HG03460 (cell line): ENCODE data around the gene TEX44.
"Not testable (repeated sequence)": the region's sequence is repeated elsewhere in the genome, so short reads cannot be mapped to it uniquely, and the experiment has no call there.

Source experiments
- ATAC-seq: cut with Tn5 transposase; IDR thresholded peaks from one replicate; pipeline ENCODE4 v1.9.1; 2021; ENCODE audit not compliant: unreplicated experiment

TEX44 gene

GRCh38 chr2:231570915-231571314 lies 21.7 kb upstream of the TEX44 start:
- not testable (repeated sequence) for ATAC-seq

DNA sequence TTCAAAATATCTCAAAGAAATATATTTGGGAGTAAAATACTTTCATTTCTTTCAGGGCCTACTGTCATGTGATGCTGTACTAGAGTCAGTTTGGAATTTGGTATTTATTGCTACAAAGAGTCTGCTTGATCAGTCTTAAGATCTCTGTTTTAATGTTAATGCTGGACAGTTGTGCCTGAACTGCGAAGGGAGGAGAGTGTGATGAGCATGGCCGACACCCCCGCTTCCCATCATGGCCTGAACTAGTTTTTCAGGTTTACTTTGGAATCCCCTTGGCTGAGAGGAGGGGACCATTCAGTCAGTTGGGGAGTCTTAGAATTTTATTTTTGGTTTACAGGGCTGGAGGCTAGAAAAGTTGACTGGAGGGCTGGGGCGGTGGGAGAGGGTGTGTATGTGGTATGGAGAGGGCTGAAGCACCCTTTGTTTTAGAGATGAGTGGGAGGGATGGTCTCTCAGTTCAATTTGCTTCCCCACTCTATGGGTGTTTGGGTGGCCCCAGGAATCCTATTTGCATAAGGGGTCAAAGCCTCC lies 20.9 kb upstream of the TEX44 start:
- ATAC-seq = no peak

DNA sequence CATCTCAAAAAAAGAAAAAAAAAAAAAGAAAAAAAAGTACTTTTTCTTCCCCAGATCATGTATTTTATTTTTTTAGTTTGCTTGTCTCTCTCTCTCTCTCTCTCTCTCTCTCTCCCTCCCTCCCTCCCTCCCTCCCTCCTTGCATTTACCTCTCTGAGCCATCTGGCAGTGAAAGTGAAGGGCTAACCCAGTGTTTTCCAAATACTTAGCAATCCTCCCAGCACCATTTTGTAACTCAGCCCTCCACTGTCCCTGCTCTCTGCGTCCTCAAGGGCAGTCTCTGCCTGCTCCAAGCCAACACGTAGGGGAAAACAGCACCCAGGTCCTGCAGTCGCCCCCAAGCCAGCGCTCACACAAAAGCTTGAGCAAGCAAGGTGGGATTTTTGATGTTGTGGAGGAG lies 19.6 kb upstream of the TEX44 start:
- ATAC-seq = no peak

- ATAC-seq = no peak
These were observed 18.8 kb upstream of the TEX44 start for GRCh38 chr2:231573698-231574421.

- ATAC-seq = no peak
These were observed 16.9 kb upstream of the TEX44 start for GRCh38 chr2:231575612-231576256.

GRCh38 chr2:231576465-231576864 lies 16.2 kb upstream of the TEX44 start:
- no peak for ATAC-seq

DNA sequence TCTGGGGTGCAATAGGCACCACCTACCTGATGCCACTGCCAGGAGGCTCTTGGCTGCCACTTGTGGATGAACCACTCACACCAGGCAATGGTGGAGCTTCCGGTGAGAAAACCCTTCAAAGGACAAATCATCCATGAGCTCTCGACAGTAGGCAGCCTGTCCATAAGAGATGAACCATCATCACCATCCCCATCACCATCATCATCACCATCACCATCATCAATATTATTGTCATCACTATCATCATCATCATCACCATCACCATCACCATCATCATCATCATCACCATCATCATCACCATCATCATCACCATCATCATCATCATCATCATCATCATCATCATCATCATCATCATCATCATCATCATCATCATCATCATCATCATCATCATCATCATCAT lies 14.0 kb upstream of the TEX44 start:
- not testable (repeated sequence) for ATAC-seq

GRCh38 chr2:231579560-231579959 lies 13.1 kb upstream of the TEX44 start:
- no peak for ATAC-seq

DNA sequence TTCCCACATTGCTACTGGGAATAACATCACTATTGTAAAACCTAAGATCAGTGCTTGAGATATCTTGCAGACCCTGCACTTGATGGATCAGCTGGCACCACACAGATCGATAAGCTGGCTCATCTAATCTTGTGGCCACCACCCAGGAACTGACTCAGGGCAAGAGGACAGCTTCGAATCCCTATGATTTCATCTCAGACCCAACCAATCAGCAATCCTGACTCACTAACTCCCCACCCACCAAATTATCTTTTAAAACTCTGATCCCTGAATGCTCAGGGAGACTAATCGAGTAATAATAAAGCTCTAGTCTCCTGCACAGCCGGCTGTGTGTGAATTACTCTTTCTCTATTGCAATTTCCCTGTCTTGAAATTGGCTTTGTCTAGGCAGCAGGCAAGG lies 11.3 kb upstream of the TEX44 start:
- no peak for ATAC-seq

- no peak for ATAC-seq
These were observed 8.7 kb upstream of the TEX44 start for GRCh38 chr2:231583982-231584381.

DNA sequence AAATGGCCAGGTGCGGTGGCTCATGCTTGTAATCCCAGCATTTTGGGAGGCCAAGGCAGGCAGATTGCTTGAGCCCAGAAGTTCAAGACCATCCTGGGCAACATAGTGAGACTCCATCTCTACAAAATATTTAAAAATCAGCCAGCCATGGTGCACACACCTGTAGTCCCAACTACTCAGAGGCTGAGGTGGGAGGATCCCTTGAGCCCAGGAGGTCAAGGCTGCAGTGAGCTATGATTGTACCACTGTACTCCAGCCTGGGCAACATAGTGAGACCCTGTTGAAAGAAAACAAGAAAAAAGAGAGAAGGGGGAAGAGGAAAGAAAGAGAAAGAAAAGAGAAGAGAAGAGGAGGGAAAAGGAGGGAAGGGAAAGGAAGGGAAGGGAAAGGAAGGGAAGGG lies 4.9 kb upstream of the TEX44 start:
- ATAC-seq = not testable (repeated sequence)

DNA sequence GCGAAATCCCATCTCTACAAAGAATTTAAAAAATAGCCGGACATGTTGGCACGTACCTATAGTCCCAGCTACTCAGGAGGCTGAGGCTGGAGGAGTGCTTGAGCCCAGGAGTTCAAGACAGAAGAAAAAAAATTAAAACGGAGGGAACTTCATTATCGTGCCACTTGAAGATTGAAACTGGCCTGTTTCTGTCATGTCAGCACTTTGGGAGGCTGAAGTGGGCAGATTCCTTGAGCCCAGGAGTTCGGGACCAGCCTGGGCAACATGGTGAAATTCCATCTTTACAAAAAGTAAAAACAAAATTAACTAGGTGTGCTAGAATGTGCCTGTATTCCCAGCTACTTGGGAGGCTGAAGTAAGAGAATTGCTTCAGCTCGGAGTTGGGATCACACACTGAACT lies 3.0 kb upstream of the TEX44 start:
- no peak for ATAC-seq

GRCh38 chr2:231590614-231591013 lies 2.0 kb upstream of the TEX44 start:
- ATAC-seq = no peak

DNA sequence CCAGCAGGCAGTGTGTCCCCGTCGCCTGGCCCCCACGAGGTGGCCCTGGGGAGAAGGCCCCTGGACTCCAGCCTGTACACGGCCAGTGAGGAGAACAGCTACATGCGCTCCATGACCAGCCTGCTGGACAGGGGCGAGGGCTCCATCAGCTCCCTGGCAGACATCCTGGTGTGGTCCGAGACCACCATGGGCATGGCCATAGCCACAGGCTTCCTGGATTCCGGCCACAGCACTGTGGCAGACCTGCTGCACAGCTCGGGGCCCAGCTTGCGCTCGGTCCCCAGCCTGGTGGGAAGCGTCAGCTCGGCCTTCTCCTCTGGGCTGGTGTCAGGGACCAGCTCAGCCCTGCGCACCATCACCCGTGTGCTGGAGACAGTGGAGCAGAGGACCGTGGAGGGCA lies 1.0 kb downstream of the TEX44 start:
- ATAC-seq = no peak

- ATAC-seq = peak; percentile 55
These were observed 4.4 kb downstream of the TEX44 start for GRCh38 chr2:231597014-231597611.

GRCh38 chr2:231597627-231598026 lies 5.0 kb downstream of the TEX44 start:
- ATAC-seq = no peak

- no peak for ATAC-seq
These were observed 8.1 kb downstream of the TEX44 start for GRCh38 chr2:231600619-231601355.

- ATAC-seq = peak; percentile 29
These were observed 8.9 kb downstream of the TEX44 start for GRCh38 chr2:231601356-231602229.

GRCh38 chr2:231602859-231603467 lies 10.3 kb downstream of the TEX44 start:
- no peak for ATAC-seq

DNA sequence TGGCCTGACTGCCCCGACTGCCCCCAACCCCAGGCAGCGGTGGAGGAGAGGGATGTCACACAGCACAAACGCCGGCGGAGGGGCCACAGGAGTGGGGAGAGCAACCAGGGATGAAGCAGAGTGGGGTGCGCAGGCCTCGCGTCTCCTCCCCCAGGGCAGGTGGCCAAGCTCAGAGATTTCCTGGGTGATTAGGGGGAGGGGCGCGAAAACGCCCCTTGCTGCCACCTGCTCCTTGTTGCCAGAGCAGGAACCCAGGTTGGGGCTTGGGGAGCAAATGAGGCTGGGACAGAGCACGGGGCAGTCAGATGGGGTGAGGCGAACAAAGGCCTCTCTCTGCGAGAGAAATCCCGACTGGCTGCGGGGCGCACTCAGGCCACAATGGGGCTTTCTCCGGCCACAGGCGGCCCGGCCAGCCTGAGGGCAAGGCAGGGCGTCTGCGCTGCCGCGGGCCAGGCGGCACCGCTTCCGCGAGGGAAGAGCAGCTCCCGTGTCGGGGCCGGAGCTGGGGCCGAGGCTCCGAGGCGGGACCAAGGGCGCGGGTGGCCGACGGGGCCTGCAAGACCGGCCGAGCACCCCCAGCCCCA lies 11.5 kb downstream of the TEX44 start:
- ATAC-seq = peak; percentile 46
